GM12878 (cell line): ENCODE results near the gene CFAP299. TPM values are rescaled to one million over a fixed set of nuclear protein-coding genes. Genes with fewer than 3 reads are reported as not detected.

Source experiments
- ATAC-seq: fragments of 200-7000 bp; cut with Tn5 transposase; 3 replicates; pipeline ENCODE4 v1.9.1; 2020; ENCODE audit warnings: mild to moderate bottlenecking, moderate library complexity
- BruUV-seq: library from RNA; stranded (reverse); fragments of 400-500 nt; replicated peaks from 2 replicates; lab custom pipeline; 2021; lab: Mats Ljungman, UMichigan
- CTCF ChIA-PET: fragments of 300-600 bp; sonication (Branson Sonifier 250); formaldehyde crosslinking; extraction: SDS; loops from one replicate; lab custom pipeline; 2021; ENCODE audit warnings: inconsistent platforms; lab: Yijun Ruan, JAX
- POLR2A ChIA-PET: fragments of 350-600 bp; formaldehyde crosslinking; extraction: SDS; loops from one replicate; lab custom pipeline; 2021; ENCODE audit warnings: inconsistent platforms; lab: Charles Lee
- RAD21 ChIA-PET: fragments of 300-600 bp; sonication (Branson Sonifier 250); formaldehyde crosslinking; loops from one replicate; lab custom pipeline; 2023; ENCODE audit warnings: antibody characterized with exemption; ENCODE audit not compliant: unreplicated experiment; lab: Charles Lee
- SMC1A ChIA-PET: fragments of 300-600 bp; sonication (Branson Sonifier 250); formaldehyde crosslinking; loops from one replicate; lab custom pipeline; 2023; ENCODE audit not compliant: unreplicated experiment, uncharacterized antibody; lab: Charles Lee
- DNase-seq: peaks from one replicate; pipeline ENCODE4 v3.0.0-alpha.2; 2011; ENCODE audit warnings: low read depth, low spot score
- FAIRE-seq: peaks from 3 replicates; lab custom pipeline; 2011; peaks lifted over from hg19 to GRCh38; lab: Jason Lieb, UNC
- H2AFZ ChIP-seq: 2 replicates; pipeline ENCODE4 v1.6.0; 2011; ENCODE audit warnings: low read depth, low read length, control low read depth; ENCODE audit not compliant: control insufficient read depth
- H3K27ac ChIP-seq: 2 replicates; pipeline ENCODE4 v1.5.1; 2011; ENCODE audit warnings: control low read depth; ENCODE audit not compliant: control insufficient read depth, insufficient read depth
- H3K27me3 ChIP-seq, 2 experiments: replicated peaks in 1 of 2; 2 replicates each; pipeline versions ENCODE4 v1.6.0 to v1.6.1; 2011; ENCODE audit warnings: low read length in 1 of 2; ENCODE audit not compliant: control insufficient read depth in 2 of 2, insufficient read depth in 2 of 2
- H3K36me3 ChIP-seq, 2 experiments: 2 replicates each; pipeline ENCODE4 v1.5.1; 2011; ENCODE audit warnings: low read length in 1 of 2; ENCODE audit not compliant: control insufficient read depth in 2 of 2, insufficient read depth in 2 of 2
- H3K4me1 ChIP-seq: 2 replicates; pipeline ENCODE4 v1.6.1; 2011; ENCODE audit warnings: mild to moderate bottlenecking, low read length, moderate library complexity, mixed read lengths; ENCODE audit not compliant: control insufficient read depth, insufficient read depth
- H3K4me2 ChIP-seq: 2 replicates; pipeline ENCODE4 v1.6.0; 2011; ENCODE audit warnings: control low read depth; ENCODE audit not compliant: control insufficient read depth, insufficient read depth
- H3K4me3 ChIP-seq: fragments of 200-600 bp; sonication (generic); 2 replicates; pipeline ENCODE4 v1.5.1; 2016
- H3K79me2 ChIP-seq: 2 replicates; pipeline ENCODE4 v1.6.0; 2011; ENCODE audit warnings: low read length; ENCODE audit not compliant: control insufficient read depth, insufficient read depth
- H3K9ac ChIP-seq: 2 replicates; pipeline ENCODE4 v1.8.0; 2011; ENCODE audit warnings: low read length, control low read depth, mixed read lengths; ENCODE audit not compliant: control insufficient read depth, insufficient read depth
- H3K9me3 ChIP-seq: replicated peaks from 3 replicates; pipeline ENCODE4 v1.5.1; 2011; ENCODE audit warnings: mild to moderate bottlenecking, low read length; ENCODE audit not compliant: control insufficient read depth, insufficient read depth
- H4K20me1 ChIP-seq: 2 replicates; pipeline ENCODE4 v1.6.0; 2011; ENCODE audit not compliant: control insufficient read depth, insufficient read depth
- CHD1 ChIP-seq: IDR thresholded peaks from 2 replicates; pipeline ENCODE4 v1.6.1; 2012; ENCODE audit warnings: low read depth, low read length, improper control_type of control experiment
- CHD4 ChIP-seq: fragments of 200-600 bp; sonication (generic); IDR thresholded peaks from 2 replicates; pipeline ENCODE4 v1.6.1; 2016; ENCODE audit warnings: mild to moderate bottlenecking
- ESRRA ChIP-seq: IDR thresholded peaks from 2 replicates; pipeline ENCODE4 v1.6.1; 2012; ENCODE audit warnings: mild to moderate bottlenecking, low read length, improper control_type of control experiment
- MXI1 ChIP-seq: fragments of 150-350 bp; IDR thresholded peaks from 2 replicates; pipeline ENCODE4 v1.6.1; 2011; ENCODE audit warnings: low read depth, mild to moderate bottlenecking, inconsistent platforms, low read length, improper control_type of control experiment
- PAX5 ChIP-seq: IDR thresholded peaks from 2 replicates; pipeline ENCODE4 v1.6.1; 2011; ENCODE audit warnings: low read depth, low read length, borderline replicate concordance
- RUNX3 ChIP-seq: IDR thresholded peaks from 2 replicates; pipeline ENCODE4 v1.6.1; 2012; ENCODE audit warnings: low read length, inconsistent platforms
- SPI1 ChIP-seq: IDR thresholded peaks from 2 replicates; pipeline ENCODE4 v1.6.1; 2011; ENCODE audit warnings: low read depth, mild to moderate bottlenecking, low read length, moderate library complexity, borderline replicate concordance; ENCODE audit not compliant: insufficient read depth
- SREBF1 ChIP-seq: IDR thresholded peaks from 2 replicates; pipeline ENCODE4 v1.6.1; 2012; ENCODE audit warnings: mild to moderate bottlenecking, low read length
- WGBS: methylation state at CpG from one replicate; pipeline ENCODE4 v1.1.6; 2016; ENCODE audit warnings: low lambda C conversion rate; ENCODE audit not compliant: insufficient replicate concordance, insufficient coverage; ENCODE audit errors: missing lambda C conversion rate; 5-methylcytosine and 5-hydroxymethylcytosine counted together
- in situ Hi-C: fragments of 300-500 bp; cut with MboI; formaldehyde crosslinking; loops from 9 replicates; pipeline ENCODE4 v1.14.3; 2018; ENCODE audit warnings: mixed read lengths
- intact Hi-C: fragments of 100-400 bp; cut with micrococcal nuclease; formaldehyde crosslinking; loops from one replicate; pipeline ENCODE4 v1.14.2; 2022; ENCODE audit not compliant: unreplicated experiment
- polyA plus RNA-seq, 11 experiments: library from polyadenylated mRNA; depleted of rRNA in 4 of 11; unstranded in 6 of 11; stranded (reverse) in 5 of 11; fragments of >200 nt; fragmentation: Nextera tagmentation in 4 of 11; fragmentation: Illumina TruSeq in 1 of 11; extraction: Ambion mirVana in 4 of 11; extraction: Trizol in 1 of 11; gene quantifications; 1 replicate in 1 of 11; 2 replicates in 10 of 11; pipeline versions ENCODE4 v1.2.1 to v1.2.3, GENCODE V29; 2011 to 2016; ENCODE audit warnings: inconsistent platforms in 2 of 11, missing spikeins in 2 of 11, low read depth in 1 of 11
- total RNA-seq, 4 experiments: library from RNA; depleted of rRNA in 3 of 4; stranded (reverse); fragments of >200 nt in 3 of 4; fragmentation: Illumina TruSeq in 1 of 4; extraction: Trizol in 1 of 4; gene quantifications; 2 replicates each; pipeline versions ENCODE4 v1.2.1 to v1.2.3, GENCODE V29; 2013 to 2021
- TF ChIP-seq, protein P1 (sequence below): fragments of 450-650 bp; formaldehyde crosslinking; IDR thresholded peaks from 2 replicates; pipeline ENCODE4 v1.5.0; 2022; ENCODE audit warnings: mild to moderate bottlenecking, missing genetic modification characterization
- TF ChIP-seq, protein P2 (sequence below), 3 experiments: IDR thresholded peaks in 2 of 3; conservative IDR thresholded peaks in 1 of 3; 2 replicates each; pipeline ENCODE4 v1.5.1; 2011; ENCODE audit warnings: low read depth in 3 of 3, low read length in 3 of 3, mild to moderate bottlenecking in 3 of 3, control low read depth in 2 of 3, moderate library complexity in 2 of 3, inconsistent platforms in 1 of 3, mixed read lengths in 1 of 3; ENCODE audit not compliant: control insufficient read depth in 2 of 3, insufficient read depth in 1 of 3; ENCODE audit errors: extremely low read depth in 1 of 3
- TF ChIP-seq, protein P3 (sequence below): IDR thresholded peaks from 2 replicates; pipeline ENCODE4 v1.6.1; 2011; ENCODE audit warnings: low read depth, mild to moderate bottlenecking, low read length, moderate library complexity, borderline replicate concordance; ENCODE audit errors: extremely low read depth

CFAP299 gene
- total and polyA plus RNA-seq, 10 of the 15 experiments (the other 5 are each of a cell fraction or from before 2014, with no cell fraction given) = 0.06 to 0.34 TPM; not detected in 8

DNA sequence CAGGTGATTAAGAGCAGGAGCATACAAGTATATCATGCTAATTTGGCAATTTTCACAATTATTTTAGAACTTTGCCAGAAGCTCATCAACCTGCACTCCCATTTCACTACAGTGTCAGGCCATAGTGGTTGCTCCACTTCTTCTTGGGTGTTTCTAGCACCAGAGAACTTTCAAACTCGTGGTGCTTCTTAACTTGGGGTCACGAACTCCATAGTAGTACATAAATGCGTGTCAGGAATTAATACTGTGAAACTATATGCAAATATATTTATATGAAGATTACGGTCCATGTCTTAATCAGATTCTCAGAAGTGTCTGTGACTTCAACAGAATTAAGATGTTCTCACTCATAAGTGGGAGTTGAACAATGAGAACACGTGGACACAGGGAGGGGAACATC lies 440.6 kb downstream of the CFAP299 start:
- no peaks in the 10 kb centered on the region for H3K27me3 ChIP-seq
- in situ Hi-C loops = no loop called here
- H3K79me2 ChIP-seq = no peaks in the 10 kb centered on the region
- ChIA-PET SMC1A (no interaction called here), RAD21 (no interaction called here)
- FAIRE-seq = no peak
- H2AFZ ChIP-seq = no peak overlapping the region
- H3K36me3 ChIP-seq = no peaks in the 10 kb centered on the region
- TF ChIP-seq, protein P1, sequence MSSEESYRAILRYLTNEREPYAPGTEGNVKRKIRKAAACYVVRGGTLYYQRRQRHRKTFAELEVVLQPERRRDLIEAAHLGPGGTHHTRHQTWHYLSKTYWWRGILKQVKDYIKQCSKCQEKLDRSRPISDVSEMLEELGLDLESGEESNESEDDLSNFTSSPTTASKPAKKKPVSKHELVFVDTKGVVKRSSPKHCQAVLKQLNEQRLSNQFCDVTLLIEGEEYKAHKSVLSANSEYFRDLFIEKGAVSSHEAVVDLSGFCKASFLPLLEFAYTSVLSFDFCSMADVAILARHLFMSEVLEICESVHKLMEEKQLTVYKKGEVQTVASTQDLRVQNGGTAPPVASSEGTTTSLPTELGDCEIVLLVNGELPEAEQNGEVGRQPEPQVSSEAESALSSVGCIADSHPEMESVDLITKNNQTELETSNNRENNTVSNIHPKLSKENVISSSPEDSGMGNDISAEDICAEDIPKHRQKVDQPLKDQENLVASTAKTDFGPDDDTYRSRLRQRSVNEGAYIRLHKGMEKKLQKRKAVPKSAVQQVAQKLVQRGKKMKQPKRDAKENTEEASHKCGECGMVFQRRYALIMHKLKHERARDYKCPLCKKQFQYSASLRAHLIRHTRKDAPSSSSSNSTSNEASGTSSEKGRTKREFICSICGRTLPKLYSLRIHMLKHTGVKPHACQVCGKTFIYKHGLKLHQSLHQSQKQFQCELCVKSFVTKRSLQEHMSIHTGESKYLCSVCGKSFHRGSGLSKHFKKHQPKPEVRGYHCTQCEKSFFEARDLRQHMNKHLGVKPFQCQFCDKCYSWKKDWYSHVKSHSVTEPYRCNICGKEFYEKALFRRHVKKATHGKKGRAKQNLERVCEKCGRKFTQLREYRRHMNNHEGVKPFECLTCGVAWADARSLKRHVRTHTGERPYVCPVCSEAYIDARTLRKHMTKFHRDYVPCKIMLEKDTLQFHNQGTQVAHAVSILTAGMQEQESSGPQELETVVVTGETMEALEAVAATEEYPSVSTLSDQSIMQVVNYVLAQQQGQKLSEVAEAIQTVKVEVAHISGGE (CRISPR knock-in tag) = no peak
- no peak for TF ChIP-seq RUNX3
- TF ChIP-seq, all 136 proteins: peak for 0
- H3K27ac ChIP-seq = no peak overlapping the region
- intact Hi-C loops = no loop called here
- DNase-seq = no peak
- no peaks in the 10 kb centered on the region for H3K4me1 ChIP-seq
- no peaks in the 10 kb centered on the region for H3K9me3 ChIP-seq
- no peak for ATAC-seq
- no peak overlapping the region for H3K9ac ChIP-seq
- no TSS peak for BruUV-seq
- H3K4me3 ChIP-seq = no peak overlapping the region
- no peak overlapping the region for H3K4me2 ChIP-seq
- ChIA-PET CTCF (no interaction called here), POLR2A (no interaction called here)
- H4K20me1 ChIP-seq = no peaks in the 10 kb centered on the region
- 0% methylated on average over 5 of the region's 5 CpGs for WGBS

DNA sequence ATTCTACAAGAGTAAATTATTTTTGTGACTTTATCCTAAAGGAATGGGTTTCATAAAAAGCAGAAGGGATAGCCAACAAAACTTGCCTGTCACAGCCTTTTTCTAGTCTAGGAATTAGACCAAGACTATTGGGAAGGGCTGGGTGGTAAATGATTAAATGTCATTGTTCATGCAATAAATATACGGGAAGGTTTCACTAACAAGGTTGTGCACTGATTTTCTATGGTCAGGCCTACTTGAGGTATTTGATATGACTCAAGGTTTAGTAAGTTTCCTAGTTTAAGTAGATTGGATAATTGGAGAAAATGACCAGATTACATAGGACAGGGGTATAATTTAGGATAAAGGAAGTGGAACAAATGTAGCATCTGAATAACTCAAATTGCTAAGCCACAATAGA lies 445.9 kb downstream of the CFAP299 start:
- H3K9me3 ChIP-seq = no peaks in the 10 kb centered on the region
- no TSS peak for BruUV-seq
- H4K20me1 ChIP-seq = no peaks in the 10 kb centered on the region
- SMC1A ChIA-PET = no interaction called here
- no peak overlapping the region for H3K9ac ChIP-seq
- no peak overlapping the region for H2AFZ ChIP-seq
- in situ Hi-C loops = no loop called here
- no peak overlapping the region for H3K4me3 ChIP-seq
- ATAC-seq (no peak), DNase-seq (no peak), FAIRE-seq (no peak)
- RAD21 ChIA-PET = no interaction called here
- H3K36me3 ChIP-seq = no peaks in the 10 kb centered on the region
- POLR2A ChIA-PET = no interaction called here
- intact Hi-C loops = no loop called here
- no peaks in the 10 kb centered on the region for H3K79me2 ChIP-seq
- H3K27me3 ChIP-seq = no peaks in the 10 kb centered on the region
- no peak overlapping the region for H3K27ac ChIP-seq
- 33% methylated on average over 1 of the region's 1 CpG for WGBS
- no peaks in the 10 kb centered on the region for H3K4me1 ChIP-seq
- CTCF ChIA-PET = interaction anchor here (0.6 kb wide), 1 partner anchor 175 kb away, joined by 3 read pairs; no protein-coding TSS in a partner anchor
- H3K4me2 ChIP-seq = no peak overlapping the region
- no peak for TF ChIP-seq ESRRA
- no peak for TF ChIP-seq MXI1
- TF ChIP-seq, protein P2, sequence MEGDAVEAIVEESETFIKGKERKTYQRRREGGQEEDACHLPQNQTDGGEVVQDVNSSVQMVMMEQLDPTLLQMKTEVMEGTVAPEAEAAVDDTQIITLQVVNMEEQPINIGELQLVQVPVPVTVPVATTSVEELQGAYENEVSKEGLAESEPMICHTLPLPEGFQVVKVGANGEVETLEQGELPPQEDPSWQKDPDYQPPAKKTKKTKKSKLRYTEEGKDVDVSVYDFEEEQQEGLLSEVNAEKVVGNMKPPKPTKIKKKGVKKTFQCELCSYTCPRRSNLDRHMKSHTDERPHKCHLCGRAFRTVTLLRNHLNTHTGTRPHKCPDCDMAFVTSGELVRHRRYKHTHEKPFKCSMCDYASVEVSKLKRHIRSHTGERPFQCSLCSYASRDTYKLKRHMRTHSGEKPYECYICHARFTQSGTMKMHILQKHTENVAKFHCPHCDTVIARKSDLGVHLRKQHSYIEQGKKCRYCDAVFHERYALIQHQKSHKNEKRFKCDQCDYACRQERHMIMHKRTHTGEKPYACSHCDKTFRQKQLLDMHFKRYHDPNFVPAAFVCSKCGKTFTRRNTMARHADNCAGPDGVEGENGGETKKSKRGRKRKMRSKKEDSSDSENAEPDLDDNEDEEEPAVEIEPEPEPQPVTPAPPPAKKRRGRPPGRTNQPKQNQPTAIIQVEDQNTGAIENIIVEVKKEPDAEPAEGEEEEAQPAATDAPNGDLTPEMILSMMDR (IDR thresholded peaks at IDR 0.05 in 2 of 3, conservative IDR thresholded peaks at IDR 0.05 in 1 of 3; ENCODE audit: control insufficient read depth in 2 of 3, extremely low read depth in 1 of 3, insufficient read depth in 1 of 3, low read depth in 3 of 3, low read length in 3 of 3) = no peak
- no peak for TF ChIP-seq RUNX3
- no peak for TF ChIP-seq CHD4
- TF ChIP-seq CHD1 = no peak
- TF ChIP-seq, protein P3, sequence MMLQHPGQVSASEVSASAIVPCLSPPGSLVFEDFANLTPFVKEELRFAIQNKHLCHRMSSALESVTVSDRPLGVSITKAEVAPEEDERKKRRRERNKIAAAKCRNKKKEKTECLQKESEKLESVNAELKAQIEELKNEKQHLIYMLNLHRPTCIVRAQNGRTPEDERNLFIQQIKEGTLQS = no peak
- TF ChIP-seq SPI1 = no peak
- no peak for TF ChIP-seq PAX5
- TF ChIP-seq SREBF1 = no peak
- TF ChIP-seq, all 136 proteins: peak for 0
